Urinary bladder (tissue), 2 donors: ENCODE measurements around the gene KCNC3. TPM values are rescaled to one million over a fixed set of nuclear protein-coding genes. Genes with fewer than 3 reads are reported as not detected.

ENCODE experiments used
- polyA plus RNA-seq: library from polyadenylated mRNA; stranded (reverse); fragments of 200-250 nt; gene quantifications from one replicate; pipeline ENCODE4 v1.2.3, GENCODE V29; 2013
- total RNA-seq: library from RNA; depleted of rRNA; stranded (reverse); fragments of >200 nt; gene quantifications from one replicate; pipeline ENCODE4 v1.2.3, GENCODE V29; 2014
- donor health status: healthy.

Gene KCNC3
- total and polyA plus RNA-seq, 2 donors = 0.52 to 0.79 TPM

Other genes starting within 250 kb of the KCNC3 start
- not detected for gene IZUMO2, start 166.1 kb downstream of the KCNC3 start, total RNA-seq
- gene IZUMO2, start 166.1 kb downstream of the KCNC3 start, polyA plus RNA-seq = not detected
- gene MYH14, start 125.8 kb downstream of the KCNC3 start, total RNA-seq = 15.5 TPM
- 7.0 TPM for gene MYH14, start 125.8 kb downstream of the KCNC3 start, polyA plus RNA-seq
- 0.58 TPM for gene NAPSA, start 36.3 kb upstream of the KCNC3 start, total RNA-seq
- gene NAPSA, start 36.3 kb upstream of the KCNC3 start, polyA plus RNA-seq = 0.77 TPM
- 33.4 TPM for gene NR1H2, start 47.1 kb upstream of the KCNC3 start, total RNA-seq
- 136 TPM for gene NR1H2, start 47.1 kb upstream of the KCNC3 start, polyA plus RNA-seq
- gene POLD1, start 55.0 kb upstream of the KCNC3 start, total RNA-seq = 13.0 TPM
- 18.4 TPM for gene POLD1, start 55.0 kb upstream of the KCNC3 start, polyA plus RNA-seq
- 1.2 TPM for gene SPIB, start 89.6 kb upstream of the KCNC3 start, total RNA-seq
- 0.20 TPM for gene SPIB, start 89.6 kb upstream of the KCNC3 start, polyA plus RNA-seq
- gene MYBPC2, start 103.5 kb upstream of the KCNC3 start, total RNA-seq = 0.69 TPM
- gene MYBPC2, start 103.5 kb upstream of the KCNC3 start, polyA plus RNA-seq = 0.14 TPM
- 36.4 TPM for gene EMC10, start 147.1 kb upstream of the KCNC3 start, total RNA-seq
- gene EMC10, start 147.1 kb upstream of the KCNC3 start, polyA plus RNA-seq = 107 TPM
- not detected for gene GARIN5A, start 147.5 kb upstream of the KCNC3 start, total RNA-seq
- 1.3 TPM for gene GARIN5A, start 147.5 kb upstream of the KCNC3 start, polyA plus RNA-seq
- gene JOSD2, start 181.8 kb upstream of the KCNC3 start, total RNA-seq = 10.5 TPM
- gene JOSD2, start 181.8 kb upstream of the KCNC3 start, polyA plus RNA-seq = 73.6 TPM
- not detected for gene ASPDH, start 184.5 kb upstream of the KCNC3 start, total RNA-seq
- not detected for gene ASPDH, start 184.5 kb upstream of the KCNC3 start, polyA plus RNA-seq
- gene LRRC4B, start 239.1 kb upstream of the KCNC3 start, total RNA-seq = 12.8 TPM
- 14.5 TPM for gene LRRC4B, start 239.1 kb upstream of the KCNC3 start, polyA plus RNA-seq